Neural progenitor cell (in vitro differentiated cells): Measurements from ENCODE around the gene LEKR1.

ENCODE experiments used
- CTCF ChIP-seq: fragments of 200-600 bp; sonication (generic); IDR thresholded peaks from 2 replicates; pipeline ENCODE4 v1.5.1; 2017; ENCODE audit warnings: antibody characterized with exemption, mild to moderate bottlenecking
- EZH2 ChIP-seq: fragments of 200-600 bp; sonication (generic); IDR thresholded peaks from 2 replicates; pipeline ENCODE4 v1.6.1; 2017; ENCODE audit warnings: antibody characterized with exemption, mild to moderate bottlenecking, moderate library complexity
- EZH2phosphoT487 ChIP-seq: fragments of 200-600 bp; sonication (generic); IDR thresholded peaks from 2 replicates; pipeline ENCODE4 v1.6.1; 2017; ENCODE audit warnings: antibody characterized with exemption

DNA sequence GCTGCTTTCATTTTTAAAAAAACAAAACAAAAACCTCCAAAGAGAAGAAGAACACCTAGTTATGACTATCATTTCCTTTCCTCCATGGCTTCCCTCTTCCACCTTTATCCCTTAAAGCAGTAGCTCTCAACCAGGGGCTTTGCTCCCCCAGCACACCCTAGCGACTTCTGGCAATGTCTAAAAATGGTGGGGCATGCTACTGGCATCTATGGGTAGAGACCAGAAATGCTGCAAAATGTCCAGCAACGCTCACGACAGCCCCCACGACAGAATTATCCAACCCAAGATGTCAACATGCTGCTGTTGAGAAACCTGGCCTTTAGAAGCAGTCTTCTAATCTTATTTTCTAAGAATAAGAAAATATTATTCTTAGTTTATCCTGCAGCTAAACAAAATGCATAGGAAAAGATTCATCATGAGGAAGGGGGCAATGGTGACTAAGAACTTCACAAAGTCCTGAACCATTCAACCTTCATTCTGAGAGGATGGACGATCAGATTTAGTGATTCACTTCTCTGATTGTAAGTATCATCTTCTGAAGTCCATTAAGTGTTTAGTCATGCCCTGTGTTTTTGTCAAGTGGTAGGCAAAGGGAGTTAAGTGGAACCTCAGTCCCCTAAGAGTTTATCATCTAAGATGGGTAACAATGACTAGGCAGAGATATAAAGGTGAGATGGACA lies 252.1 kb downstream of the LEKR1 start:
- TF ChIP-seq CTCF (no peak), EZH2phosphoT487 (no peak), EZH2 (no peak)
